Spleen (tissue), 11 donors: ENCODE measurements around the gene FOXP1. TPM values are rescaled to one million over a fixed set of nuclear protein-coding genes. Genes with fewer than 3 reads are reported as not detected.

Experiments
- DNase-seq: peaks from one replicate; pipeline ENCODE4 v3.0.0-alpha.2; 2020
- H3K27ac ChIP-seq, 8 donors: fragments of 200-600 bp; sonication (generic) in 7 of 8; 1 replicate in 4 of 8; 2 replicates in 4 of 8; pipeline versions ENCODE4 v1.5.0 to v1.8.0; 2016 to 2021; ENCODE audit warnings: inconsistent platforms in 4 of 8, mild to moderate bottlenecking in 4 of 8, moderate library complexity in 1 of 8
- H3K27me3 ChIP-seq, 7 donors: fragments of 200-600 bp; sonication (generic) in 6 of 7; replicated peaks in 1 of 7; 1 replicate in 4 of 7; 2 replicates in 3 of 7; pipeline versions ENCODE4 v1.5.0 to v1.8.0; 2016 to 2021; ENCODE audit warnings: inconsistent platforms in 3 of 7, mild to moderate bottlenecking in 1 of 7
- H3K36me3 ChIP-seq, 6 donors: fragments of 200-600 bp; sonication (generic) in 5 of 6; 1 replicate in 4 of 6; 2 replicates in 2 of 6; pipeline versions ENCODE4 v1.5.0 to v1.8.0; 2016 to 2021; ENCODE audit warnings: inconsistent platforms in 2 of 6
- H3K4me1 ChIP-seq, 6 donors: fragments of 200-600 bp; sonication (generic) in 5 of 6; 1 replicate in 3 of 6; 2 replicates in 3 of 6; pipeline versions ENCODE4 v1.5.0 to v1.8.0; 2016 to 2021; ENCODE audit warnings: inconsistent platforms in 3 of 6
- H3K4me3 ChIP-seq, 8 donors: fragments of 200-600 bp; sonication (generic) in 7 of 8; 1 replicate in 4 of 8; 2 replicates in 4 of 8; pipeline versions ENCODE4 v1.5.0 to v1.8.0; 2016 to 2021; ENCODE audit warnings: inconsistent platforms in 4 of 8, mild to moderate bottlenecking in 4 of 8, moderate library complexity in 2 of 8
- H3K9me3 ChIP-seq, 8 donors: fragments of 200-600 bp; sonication (generic) in 7 of 8; 1 replicate in 4 of 8; 2 replicates in 4 of 8; pipeline versions ENCODE4 v1.5.0 to v1.8.0; 2016 to 2021; ENCODE audit warnings: inconsistent platforms in 4 of 8
- POLR2A ChIP-seq, 3 donors: fragments of 450-650 bp; IDR thresholded peaks; one replicate each; pipeline ENCODE4 v1.5.1; 2017; ENCODE audit warnings: antibody characterized with exemption in 3 of 3, mild to moderate bottlenecking in 1 of 3
- POLR2AphosphoS5 ChIP-seq, 3 donors: sonication (generic); formaldehyde crosslinking; IDR thresholded peaks; one replicate each; pipeline ENCODE4 v1.5.1; 2017; ENCODE audit warnings: antibody characterized with exemption in 3 of 3
- WGBS, 5 donors: extraction: QIAGEN DNeasy Blood & Tissue Kit in 3 of 5; methylation state at CpG; one replicate each; pipeline versions ENCODE4 v1.1.5 to v1.1.7; 2013 to 2018; 5-methylcytosine and 5-hydroxymethylcytosine counted together
- intact Hi-C: fragments of 100-400 bp; cut with DNase I; formaldehyde crosslinking; loops from one replicate; pipeline ENCODE4 v1.15.0; 2023; ENCODE audit warnings: low total_unique reads
- polyA plus RNA-seq, 3 donors: library from polyadenylated mRNA; stranded (reverse); fragments of 200-250 nt; gene quantifications; one replicate each; pipeline ENCODE4 v1.2.1, GENCODE V29; 2013
- total RNA-seq, 7 donors: library from RNA; depleted of rRNA in 3 of 7; stranded (reverse); fragments of >200 nt in 3 of 7; fragmentation: NEBNext Ultra II Directional in 4 of 7; extraction: Animal tissue kit (Norgen Biotek cat#: 25700) in 4 of 7; gene quantifications; one replicate each; pipeline versions ENCODE4 v1.1.0 to v1.2.1, GENCODE V29; 2016 to 2021
- TF ChIP-seq, protein P1 (sequence below), 11 experiments: fragments of 200-600 bp in 7 of 11; fragments of 450-650 bp in 4 of 11; sonication (generic) in 4 of 11; IDR thresholded peaks in 8 of 11; conservative IDR thresholded peaks in 3 of 11; 1 replicate in 7 of 11; 2 replicates in 4 of 11; pipeline versions ENCODE4 v1.4.0 to v1.8.0; 2016 to 2021; ENCODE audit warnings: antibody characterized with exemption in 11 of 11, inconsistent platforms in 4 of 11, mild to moderate bottlenecking in 1 of 11
- donor health status: healthy with polysubstance abuse.
- donor health status: DM: no; HTN: no; CAD: no; lungs with moderate emphysema.
- donor health status: DM: no; HTN: no; CAD: no.
- donor health status: Bipolar disorder and iron deficiency.
- donor health status: healthy.
- donor health status: DM: no; HTN: no; CAD: no.
- donor health status: DM: yes; HTN: yes; CAD: no.

Gene FOXP1
- total and polyA plus RNA-seq, 10 donors, result 11.1 to 202 (median 153) TPM

GRCh38 chr3:71398157-71398836 is 185.2 kb downstream of the FOXP1 start:
- TF ChIP-seq, protein P1, sequence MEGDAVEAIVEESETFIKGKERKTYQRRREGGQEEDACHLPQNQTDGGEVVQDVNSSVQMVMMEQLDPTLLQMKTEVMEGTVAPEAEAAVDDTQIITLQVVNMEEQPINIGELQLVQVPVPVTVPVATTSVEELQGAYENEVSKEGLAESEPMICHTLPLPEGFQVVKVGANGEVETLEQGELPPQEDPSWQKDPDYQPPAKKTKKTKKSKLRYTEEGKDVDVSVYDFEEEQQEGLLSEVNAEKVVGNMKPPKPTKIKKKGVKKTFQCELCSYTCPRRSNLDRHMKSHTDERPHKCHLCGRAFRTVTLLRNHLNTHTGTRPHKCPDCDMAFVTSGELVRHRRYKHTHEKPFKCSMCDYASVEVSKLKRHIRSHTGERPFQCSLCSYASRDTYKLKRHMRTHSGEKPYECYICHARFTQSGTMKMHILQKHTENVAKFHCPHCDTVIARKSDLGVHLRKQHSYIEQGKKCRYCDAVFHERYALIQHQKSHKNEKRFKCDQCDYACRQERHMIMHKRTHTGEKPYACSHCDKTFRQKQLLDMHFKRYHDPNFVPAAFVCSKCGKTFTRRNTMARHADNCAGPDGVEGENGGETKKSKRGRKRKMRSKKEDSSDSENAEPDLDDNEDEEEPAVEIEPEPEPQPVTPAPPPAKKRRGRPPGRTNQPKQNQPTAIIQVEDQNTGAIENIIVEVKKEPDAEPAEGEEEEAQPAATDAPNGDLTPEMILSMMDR (IDR thresholded peaks at IDR 0.05 in 8 of 11, conservative IDR thresholded peaks at IDR 0.05 in 3 of 11), result no peak
- TF ChIP-seq POLR2AphosphoS5 (IDR thresholded peaks at IDR 0.05), result no peak
- no peak for TF ChIP-seq POLR2A (IDR thresholded peaks at IDR 0.05)
- intact Hi-C loops, result no loop called here
- H3K4me1 ChIP-seq, result peaks cover 30 to 98% (median 54%) of the 10 kb centered on the region in 6 donors
- peak overlapping the region in 5 of 8 donors; percentile 3 to 64 (median 28) for H3K27ac ChIP-seq
- no peaks in the 10 kb centered on the region for H3K36me3 ChIP-seq
- H3K9me3 ChIP-seq, result no peaks in the 10 kb centered on the region
- H3K4me3 ChIP-seq, result no peak overlapping the region
- no peaks in the 10 kb centered on the region for H3K27me3 ChIP-seq
- 28 to 43% (median 31%) methylated on average over 4 of the region's 4 CpGs for WGBS, 5 donors
- no peak for DNase-seq

DNA sequence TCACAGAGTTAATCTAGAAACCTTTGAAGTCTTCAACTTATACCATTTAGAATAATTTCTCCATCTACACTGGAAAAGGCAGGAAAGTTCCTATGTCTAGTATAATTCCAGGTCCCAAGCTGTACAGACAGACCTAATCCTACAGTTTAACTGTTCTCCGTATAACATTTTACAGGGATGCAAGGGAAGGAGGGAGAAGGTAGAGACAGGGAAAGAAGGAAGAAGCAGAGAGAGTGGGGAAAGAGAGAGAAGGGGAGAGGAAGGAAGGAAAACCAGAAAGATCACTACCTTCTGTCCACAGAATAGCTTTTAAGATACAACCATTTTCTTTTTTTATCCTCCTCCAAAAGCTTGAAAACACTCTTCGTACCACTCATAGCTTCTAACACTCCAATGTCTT is 185.8 kb downstream of the FOXP1 start:
- H3K27ac ChIP-seq, result peak overlapping the region in 5 of 8 donors; percentile 3 to 64 (median 28)
- H3K36me3 ChIP-seq, result no peaks in the 10 kb centered on the region
- no peak for DNase-seq
- H3K27me3 ChIP-seq, result no peaks in the 10 kb centered on the region
- H3K4me3 ChIP-seq, result no peak overlapping the region
- TF ChIP-seq POLR2A (IDR thresholded peaks at IDR 0.05) (no peak), POLR2AphosphoS5 (IDR thresholded peaks at IDR 0.05) (no peak)
- TF ChIP-seq, protein P1 (IDR thresholded peaks at IDR 0.05 in 8 of 11, conservative IDR thresholded peaks at IDR 0.05 in 3 of 11), result no peak
- H3K9me3 ChIP-seq, result no peaks in the 10 kb centered on the region
- intact Hi-C loops, result no loop called here
- WGBS, 5 donors, result 66 to 71% (median 68%) methylated on average over 2 of the region's 2 CpGs
- peaks cover 35 to 98% (median 53%) of the 10 kb centered on the region in 6 donors for H3K4me1 ChIP-seq

DNA sequence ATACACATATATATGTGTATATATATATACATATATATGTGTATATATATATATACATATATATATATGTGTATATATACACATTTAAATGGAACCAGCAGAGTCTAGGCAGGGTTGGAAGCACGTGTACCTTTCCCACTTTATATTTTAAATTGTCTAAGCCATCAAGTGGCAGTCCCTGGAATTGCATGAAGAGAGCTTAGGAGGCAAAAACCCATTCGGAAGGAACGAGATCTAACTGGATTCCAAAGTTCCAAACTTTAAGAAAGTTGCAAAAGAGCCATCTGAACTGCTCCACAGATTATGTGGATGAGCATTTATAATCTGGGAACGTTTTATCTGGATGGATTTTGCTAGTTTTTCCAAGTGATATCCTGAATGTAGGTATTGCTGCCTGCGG is 186.5 kb downstream of the FOXP1 start:
- H3K27me3 ChIP-seq, result no peaks in the 10 kb centered on the region
- H3K4me1 ChIP-seq, result peaks cover 40 to 98% (median 53%) of the 10 kb centered on the region in 6 donors
- no peaks in the 10 kb centered on the region for H3K9me3 ChIP-seq
- intact Hi-C loops, result no loop called here
- no peak for DNase-seq
- H3K27ac ChIP-seq, result peak overlapping the region in 3 of 8 donors; percentile 28 to 64 (median 61)
- H3K36me3 ChIP-seq, result no peaks in the 10 kb centered on the region
- 37 to 52% (median 43%) methylated on average over 5 of the region's 5 CpGs for WGBS, 5 donors
- H3K4me3 ChIP-seq, result no peak overlapping the region
- no peak for TF ChIP-seq POLR2A (IDR thresholded peaks at IDR 0.05)
- TF ChIP-seq, protein P1 (IDR thresholded peaks at IDR 0.05 in 8 of 11, conservative IDR thresholded peaks at IDR 0.05 in 3 of 11), result peak in 10 of 11 experiments; percentile 36 to 72 (median 62)

DNA sequence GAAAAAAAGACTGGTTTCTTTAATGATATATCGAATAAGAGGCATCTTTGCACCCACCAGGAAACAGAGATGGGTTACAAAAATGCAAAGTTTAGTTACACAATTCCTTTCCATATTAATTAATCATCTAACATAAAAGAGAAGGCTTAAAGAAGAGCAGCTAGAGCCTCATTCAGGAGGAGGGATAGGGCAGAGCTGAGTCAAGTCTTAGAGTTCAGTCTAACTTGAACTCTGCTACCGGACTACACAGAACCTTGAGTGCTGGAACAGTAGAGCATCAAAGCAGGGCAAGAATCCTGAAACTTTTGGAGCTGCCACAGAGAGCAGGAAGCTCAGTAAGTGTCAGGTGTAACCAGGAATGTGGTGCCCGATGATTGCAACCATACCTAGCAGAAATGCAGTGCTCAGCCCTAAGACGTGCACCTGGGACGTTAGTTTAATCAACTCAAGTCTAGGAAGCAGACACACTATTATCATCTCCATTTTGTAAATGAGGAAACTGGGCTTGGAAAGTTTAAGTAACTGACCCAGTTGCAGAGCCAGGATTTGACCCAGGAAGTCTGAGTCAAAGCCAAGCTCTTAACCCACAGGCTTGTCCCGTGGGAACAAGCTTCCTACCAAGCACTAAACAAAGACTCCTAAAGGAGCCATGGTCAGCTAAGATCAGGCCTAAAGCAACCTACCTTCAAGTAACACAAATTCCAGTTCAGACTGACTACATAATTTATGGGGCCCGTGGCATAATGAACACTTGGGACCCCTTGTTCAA is 187.4 kb downstream of the FOXP1 start:
- TF ChIP-seq, protein P1 (IDR thresholded peaks at IDR 0.05 in 8 of 11, conservative IDR thresholded peaks at IDR 0.05 in 3 of 11), result no peak
- no peak for TF ChIP-seq POLR2A (IDR thresholded peaks at IDR 0.05)
- no peak for TF ChIP-seq POLR2AphosphoS5 (IDR thresholded peaks at IDR 0.05)
- WGBS, 5 donors, result 50 to 75% (median 59%) methylated on average over 7 of the region's 7 CpGs
- no peak overlapping the region for H3K4me3 ChIP-seq
- no peaks in the 10 kb centered on the region for H3K36me3 ChIP-seq
- no peaks in the 10 kb centered on the region for H3K9me3 ChIP-seq
- intact Hi-C loops, result no loop called here
- H3K27me3 ChIP-seq, result no peaks in the 10 kb centered on the region
- H3K27ac ChIP-seq, result peak overlapping the region in 4 of 8 donors; percentile 19 to 49 (median 35)
- H3K4me1 ChIP-seq, result peaks cover 49 to 98% (median 61%) of the 10 kb centered on the region in 6 donors
- DNase-seq, result no peak
